CD4-positive, alpha-beta T cell treated with Interleukin-6 for 4 hours (primary cell): ENCODE data around the gene CA11.

ENCODE experiments used
- DNase-seq: peaks from one replicate; pipeline ENCODE4 v3.0.0-alpha.2; 2020; ENCODE audit warnings: mixed read lengths

The CA11 gene

GRCh38 chr19:48611872-48612271, 34.1 kb downstream of the CA11 start:
- DNase-seq: no peak

GRCh38 chr19:48609571-48610108, 36.3 kb downstream of the CA11 start:
- no peak for DNase-seq

GRCh38 chr19:48608798-48609263, 37.2 kb downstream of the CA11 start:
- peak; percentile 72 for DNase-seq

- no peak for DNase-seq
These were observed 38.6 kb downstream of the CA11 start for GRCh38 chr19:48607359-48607755.

GRCh38 chr19:48606463-48607358, 39.3 kb downstream of the CA11 start, which contains the start of gene SPACA4:
Gene SPACA4 (plus strand): TSS chr19:48606742. CDS start chr19:48606979, 237 bp downstream.
- no peak for DNase-seq

- no peak for DNase-seq
These were observed 42.1 kb downstream of the CA11 start for GRCh38 chr19:48603850-48604249.

GRCh38 chr19:48603449-48603848, 42.5 kb downstream of the CA11 start:
- DNase-seq: no peak

- DNase-seq: no peak
These were observed 43.0 kb downstream of the CA11 start for GRCh38 chr19:48603001-48603400.

GRCh38 chr19:48600679-48601417, 45.1 kb downstream of the CA11 start:
- no peak for DNase-seq

GRCh38 chr19:48598996-48599700, 46.8 kb downstream of the CA11 start:
- DNase-seq: no peak

GRCh38 chr19:48596679-48597465, 49.1 kb downstream of the CA11 start:
- DNase-seq: peak; percentile 62

GRCh38 chr19:48596237-48596636, 49.8 kb downstream of the CA11 start:
- no peak for DNase-seq

- no peak for DNase-seq
These were observed 50.2 kb downstream of the CA11 start for GRCh38 chr19:48595833-48596232.

GRCh38 chr19:48595171-48595570, 50.8 kb downstream of the CA11 start:
- no peak for DNase-seq

GRCh38 chr19:48591021-48591420, 55.0 kb downstream of the CA11 start:
- no peak for DNase-seq

GRCh38 chr19:48588670-48589401, 57.2 kb downstream of the CA11 start:
- peak; percentile 90 for DNase-seq
